B cell (primary cell): ENCODE data around the gene GAREM1. TPM values are rescaled to one million over a fixed set of nuclear protein-coding genes. Genes with fewer than 3 reads are reported as not detected.

Experiments
- ATAC-seq: fragments of 200-7000 bp; cut with Tn5 transposase; one replicate; pipeline ENCODE4 v1.10.0; 2021; ENCODE audit warnings: low read depth, mild to moderate bottlenecking, moderate number of reproducible peaks, moderate library complexity
- CTCF ChIA-PET: fragments of 350-600 bp; sonication (Branson Sonifier 250); formaldehyde crosslinking; loops from one replicate; lab custom pipeline; 2021; ENCODE audit warnings: antibody characterized with exemption, inconsistent platforms; lab: Charles Lee
- POLR2A ChIA-PET: fragments of 350-600 bp; sonication (Branson Sonifier 250); formaldehyde crosslinking; loops from one replicate; lab custom pipeline; 2021; ENCODE audit warnings: antibody characterized with exemption; lab: Charles Lee
- DNase-seq: peaks from one replicate; pipeline ENCODE4 v3.0.0; 2013
- H2AFZ ChIP-seq: 2 replicates; pipeline ENCODE4 v1.6.1; 2012; ENCODE audit warnings: mild to moderate bottlenecking, low read depth, low read length; ENCODE audit not compliant: insufficient read depth, poor library complexity, severe bottlenecking
- H3K27ac ChIP-seq, 2 donors: 1 replicate in 1 of 2; 2 replicates in 1 of 2; pipeline ENCODE4 v1.5.1; 2012 to 2013; ENCODE audit warnings: low read length in 2 of 2, mild to moderate bottlenecking in 2 of 2, moderate library complexity in 1 of 2
- H3K27me3 ChIP-seq, 4 experiments: fragments of 200-600 bp in 1 of 4; sonication (generic) in 1 of 4; replicated peaks in 1 of 4; 1 replicate in 2 of 4; 2 replicates in 2 of 4; pipeline versions ENCODE4 v1.6.1 to v1.7.0; 2013 to 2016; ENCODE audit warnings: low read length in 3 of 4, mild to moderate bottlenecking in 2 of 4, mixed read lengths in 1 of 4, moderate library complexity in 1 of 4; ENCODE audit not compliant: insufficient read depth in 4 of 4, control insufficient read depth in 3 of 4; ENCODE audit errors: control extremely low read depth in 1 of 4
- H3K36me3 ChIP-seq, 2 experiments: replicated peaks in 1 of 2; 1 replicate in 1 of 2; 2 replicates in 1 of 2; pipeline versions ENCODE4 v1.6.1 to v1.7.1; 2013; ENCODE audit warnings: low read length in 1 of 2; ENCODE audit not compliant: insufficient read depth in 2 of 2, control insufficient read depth in 1 of 2; ENCODE audit errors: control extremely low read depth in 1 of 2, extremely low read depth in 1 of 2
- H3K4me1 ChIP-seq, 2 donors: fragments of 200-600 bp in 1 of 2; sonication (generic) in 1 of 2; 1 replicate in 1 of 2; 2 replicates in 1 of 2; pipeline versions ENCODE4 v1.5.1 to v1.6.1; 2013 to 2017; ENCODE audit warnings: low read length in 2 of 2; ENCODE audit not compliant: control insufficient read depth in 2 of 2, insufficient read depth in 2 of 2
- H3K4me2 ChIP-seq: replicated peaks from 2 replicates; pipeline ENCODE3; 2012; ENCODE audit warnings: mild to moderate bottlenecking, low read depth, low read length; ENCODE audit not compliant: poor library complexity, severe bottlenecking
- H3K4me3 ChIP-seq, 5 experiments: fragments of 200-600 bp in 1 of 5; sonication (generic) in 1 of 5; 1 replicate in 3 of 5; 2 replicates in 2 of 5; pipeline versions ENCODE4 v1.5.1 to v1.7.0; 2011 to 2016; ENCODE audit warnings: low read length in 4 of 5, mild to moderate bottlenecking in 4 of 5, low read depth in 2 of 5, control low read depth in 1 of 5, moderate library complexity in 1 of 5; ENCODE audit not compliant: insufficient read depth in 1 of 5; ENCODE audit errors: control extremely low read depth in 1 of 5, extremely low read depth in 1 of 5
- H3K79me2 ChIP-seq: fragments of 200-600 bp; sonication (generic); one replicate; pipeline ENCODE4 v1.6.0; 2016; ENCODE audit warnings: low read length; ENCODE audit not compliant: control insufficient read depth, insufficient read depth
- H3K9ac ChIP-seq: fragments of 200-600 bp; sonication (generic); 2 replicates; pipeline ENCODE4 v1.6.1; 2017; ENCODE audit warnings: mild to moderate bottlenecking, low read length, moderate library complexity
- H3K9me3 ChIP-seq, 3 donors: one replicate each; pipeline versions ENCODE4 v1.6.1 to v1.7.1; 2013; ENCODE audit warnings: low read length in 2 of 3; ENCODE audit not compliant: control insufficient read depth in 2 of 3, insufficient read depth in 1 of 3; ENCODE audit errors: control extremely low read depth in 1 of 3
- H4K20me1 ChIP-seq: 2 replicates; pipeline ENCODE4 v1.6.0; 2012; ENCODE audit warnings: mild to moderate bottlenecking, low read length; ENCODE audit not compliant: insufficient read depth, control insufficient read depth, poor library complexity, severe bottlenecking
- H3K27ac Mint-ChIP-seq: one replicate; pipeline ENCODE4 v1.8.0; 2021; ENCODE audit warnings: mixed read lengths
- H3K27me3 Mint-ChIP-seq: one replicate; pipeline ENCODE4 v1.8.0; 2021; ENCODE audit warnings: mixed read lengths
- H3K4me1 Mint-ChIP-seq: one replicate; pipeline ENCODE4 v1.8.0; 2021; ENCODE audit warnings: mixed read lengths
- H3K4me3 Mint-ChIP-seq: one replicate; pipeline ENCODE4 v1.8.0; 2021; ENCODE audit warnings: mixed read lengths
- H3K9me3 Mint-ChIP-seq: one replicate; pipeline ENCODE4 v1.8.0; 2022; ENCODE audit warnings: mixed read lengths; ENCODE audit not compliant: insufficient read depth
- CTCF ChIP-seq: fragments of 200-600 bp; IDR thresholded peaks from one replicate; pipeline ENCODE4 v1.8.0; 2022; ENCODE audit warnings: antibody characterized with exemption, mild to moderate bottlenecking
- EZH2 ChIP-seq: IDR thresholded peaks from 2 replicates; pipeline ENCODE4 v1.6.1; 2012; ENCODE audit warnings: borderline replicate concordance, low read depth, mild to moderate bottlenecking, moderate library complexity, low read length; ENCODE audit not compliant: insufficient read depth, poor library complexity, severe bottlenecking
- WGBS: methylation state at CpG from one replicate; pipeline ENCODE4 v1.1.5; 2013; ENCODE audit warnings: missing lambda C conversion rate; ENCODE audit not compliant: insufficient coverage; 5-methylcytosine and 5-hydroxymethylcytosine counted together
- intact Hi-C: fragments of 100-400 bp; cut with micrococcal nuclease; formaldehyde crosslinking; loops from one replicate; pipeline ENCODE4 v1.10.0; 2022
- polyA plus RNA-seq: library from polyadenylated mRNA; depleted of rRNA; stranded (reverse); fragments of >200 nt; gene quantifications from 2 replicates; pipeline ENCODE4 v1.2.3, GENCODE V29; 2012
- total RNA-seq, 2 donors: library from RNA; stranded (reverse); fragments of 120-200 nt in 1 of 2; gene quantifications; 1 replicate in 1 of 2; 2 replicates in 1 of 2; pipeline versions ENCODE4 v1.2.3 to v1.2.4, GENCODE V29; 2013 to 2022

GAREM1 gene
- total and polyA plus RNA-seq, 2 donors (not counting 1 experiment from before 2014, with no cell fraction given) = not detected

GRCh38 chr18:32308493-32309120, 162.1 kb downstream of the GAREM1 start:
- Histone ChIP-seq H3K9me3 (no peaks in the 10 kb centered on the region), H3K79me2 (no peaks in the 10 kb centered on the region), H3K4me1 (no peaks in the 10 kb centered on the region), H3K4me2 (no peak overlapping the region), H3K4me3 (no peak overlapping the region), H4K20me1 (no peaks in the 10 kb centered on the region), H2AFZ (no peak overlapping the region), H3K36me3 (no peaks in the 10 kb centered on the region), H3K27me3 (no peaks in the 10 kb centered on the region), H3K27ac (no peak overlapping the region), H3K9ac (no peak overlapping the region)
- Mint-ChIP-seq H3K27ac (no peak overlapping the region), H3K27me3 (peaks cover 9% of the 10 kb centered on the region), H3K4me1 (no peaks in the 10 kb centered on the region), H3K9me3 (no peaks in the 10 kb centered on the region), H3K4me3 (no peak overlapping the region)
- intact Hi-C loops = no loop called here
- WGBS = no CpG with 5 or more reads among the region's 3 CpGs
- CTCF ChIA-PET = no interaction called here
- DNase-seq (no peak), ATAC-seq (no peak)
- TF ChIP-seq CTCF (no peak), EZH2 (no peak)
- POLR2A ChIA-PET = no interaction called here

- CTCF ChIA-PET = interaction anchor here (1.8 kb wide), 1 partner anchor 13 kb away, joined by 5 read pairs; no protein-coding TSS in a partner anchor
- WGBS = 100% methylated on average over 1 of the region's 4 CpGs
- H3K4me1 ChIP-seq = no peaks in the 10 kb centered on the region
Measured at GRCh38 chr18:32303400-32303799, 167.3 kb downstream of the GAREM1 start.

More at GRCh38 chr18:32303400-32303799, 167.3 kb downstream of the GAREM1 start:
- Histone ChIP-seq H3K79me2 (no peaks in the 10 kb centered on the region), H3K4me3 (no peak overlapping the region), H3K27ac (no peak overlapping the region), H3K36me3 (no peaks in the 10 kb centered on the region), H2AFZ (no peak overlapping the region), H3K9ac (no peak overlapping the region), H3K4me2 (no peak overlapping the region), H3K9me3 (no peaks in the 10 kb centered on the region), H4K20me1 (no peaks in the 10 kb centered on the region), H3K27me3 (no peaks in the 10 kb centered on the region)
- ATAC-seq (no peak), DNase-seq (no peak)
- no peaks in the 10 kb centered on the region for H3K9me3 Mint-ChIP-seq
- peaks cover 9% of the 10 kb centered on the region for H3K27me3 Mint-ChIP-seq
- no peaks in the 10 kb centered on the region for H3K4me1 Mint-ChIP-seq
- TF ChIP-seq EZH2 = no peak
- no peak for TF ChIP-seq CTCF
- no peak overlapping the region for H3K4me3 Mint-ChIP-seq
- POLR2A ChIA-PET = no interaction called here
- no peak overlapping the region for H3K27ac Mint-ChIP-seq
- intact Hi-C loops = no loop called here
